HEK293T (cell line): ENCODE measurements around the gene USP10.

Experiments used
- BHLHE40 ChIP-seq: fragments of 450-650 bp; IDR thresholded peaks from 2 replicates; pipeline ENCODE4 v1.6.1; 2016; ENCODE audit warnings: mild to moderate bottlenecking, moderate library complexity, borderline replicate concordance
- ELF4 ChIP-seq: fragments of 450-650 bp; IDR thresholded peaks from 2 replicates; pipeline ENCODE4 v1.6.1; 2017; ENCODE audit warnings: antibody characterized with exemption
- FOXA1 ChIP-seq: fragments of 450-650 bp; IDR thresholded peaks from 2 replicates; pipeline ENCODE4 v1.6.1; 2016; ENCODE audit warnings: mild to moderate bottlenecking
- FOXM1 ChIP-seq: fragments of 450-650 bp; IDR thresholded peaks from 2 replicates; pipeline ENCODE4 v1.6.1; 2017; ENCODE audit warnings: mild to moderate bottlenecking, borderline replicate concordance
- HDGF ChIP-seq: fragments of 450-650 bp; IDR thresholded peaks from 2 replicates; pipeline ENCODE4 v1.6.1; 2017; ENCODE audit warnings: antibody characterized with exemption, borderline replicate concordance
- SP1 ChIP-seq: fragments of 450-650 bp; IDR thresholded peaks from 2 replicates; pipeline ENCODE4 v1.6.1; 2017
- SUZ12 ChIP-seq: fragments of 450-650 bp; IDR thresholded peaks from 2 replicates; pipeline ENCODE4 v1.6.1; 2016; ENCODE audit warnings: mild to moderate bottlenecking

DNA sequence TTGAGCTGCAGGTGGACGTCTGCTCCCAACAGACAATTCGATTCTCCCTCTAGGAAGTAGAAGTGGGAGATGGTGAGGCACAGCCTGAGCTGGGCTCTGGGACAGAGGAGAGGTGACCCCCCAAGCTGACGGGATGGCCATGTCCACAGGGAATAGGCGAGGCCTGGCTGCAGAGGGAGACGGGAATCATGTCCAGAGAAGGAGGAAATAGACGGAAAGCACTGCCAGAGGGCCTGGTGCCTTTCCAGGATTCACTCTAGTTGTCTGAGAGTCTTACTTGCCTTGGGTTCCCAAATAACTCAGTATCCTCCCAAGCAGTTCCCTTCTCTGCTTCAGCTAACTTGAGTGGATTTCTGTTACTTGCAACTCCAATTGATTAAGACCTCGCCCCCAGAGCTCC, 115.7 kb downstream of the USP10 start:
- TF ChIP-seq HDGF (no peak), SUZ12 (no peak), FOXA1 (no peak), ELF4 (no peak), FOXM1 (no peak), SP1 (no peak), BHLHE40 (no peak)
